ENCODE measurements around the gene DMRTC2.

- TF ChIP-seq POLR2A (IDR thresholded peaks at IDR 0.05; ENCODE audit: borderline replicate concordance, extremely low read depth, insufficient read depth, insufficient read length) (no peak), CTCF (IDR thresholded peaks at IDR 0.05 in 2 of 3, conservative IDR thresholded peaks at IDR 0.05 in 1 of 3; ENCODE audit: borderline replicate concordance in 1 of 3, insufficient read depth in 1 of 3, low read depth in 2 of 3, low read length in 2 of 3) (no peak), RAD21 (IDR thresholded peaks at IDR 0.05; ENCODE audit: low read depth) (no peak), MAX (IDR thresholded peaks at IDR 0.05) (no peak), SIN3A (IDR thresholded peaks at IDR 0.05; ENCODE audit: low read depth) (no peak), ZNF274 (IDR thresholded peaks at IDR 0.05; ENCODE audit: low read depth, low read length) (no peak), POLR2AphosphoS5 (IDR thresholded peaks at IDR 0.05; ENCODE audit: low read depth, low read length) (no peak), EZH2 (IDR thresholded peaks at IDR 0.05) (no peak), YY1 (IDR thresholded peaks at IDR 0.05; ENCODE audit: extremely low read depth, insufficient replicate concordance, low read depth, low read length) (no peak), SRF (IDR thresholded peaks at IDR 0.05; ENCODE audit: low read depth) (no peak)
These were observed 47.9 kb upstream of the DMRTC2 start for GRCh38 chr19:41796901-41797300.

All from HCT116 (cell line).